Measurements from ENCODE around the gene CDH19.
"Not testable (repeated sequence)": the region's sequence is repeated elsewhere in the genome, so short reads cannot be mapped to it uniquely, and the experiment has no call there.

CDH19 gene

DNA sequence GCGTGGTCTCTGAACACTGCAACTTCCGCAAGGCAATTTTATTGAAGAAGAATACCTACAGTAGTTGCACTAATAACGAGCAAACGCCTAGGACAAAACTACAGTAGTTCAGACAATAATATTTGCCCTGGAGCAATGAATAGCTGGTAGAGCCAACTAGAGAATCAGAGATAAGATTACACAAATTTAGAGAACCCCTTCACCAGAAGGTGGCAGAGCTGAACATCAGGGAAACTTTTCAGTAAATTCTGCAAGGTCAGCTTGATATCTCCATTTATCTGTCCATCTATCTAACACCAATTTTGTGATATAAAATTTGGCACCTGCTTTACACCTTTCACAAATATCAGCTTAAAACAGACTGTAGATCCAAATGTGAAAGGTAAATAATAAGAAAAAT is 43.8 kb downstream of the CDH19 start:
- peak; percentile 48 for DNase-seq

GRCh38 chr18:66558773-66559172 is 45.1 kb downstream of the CDH19 start:
- no peak for DNase-seq

- DNase-seq: no peak
Observed at GRCh38 chr18:66557091-66557490, 46.8 kb downstream of the CDH19 start.

GRCh38 chr18:66555585-66555984 is 48.3 kb downstream of the CDH19 start:
- DNase-seq: no peak

GRCh38 chr18:66553824-66554223 is 50.1 kb downstream of the CDH19 start:
- DNase-seq: no peak

- no peak for DNase-seq
Observed at GRCh38 chr18:66550366-66550765, 53.5 kb downstream of the CDH19 start.

- no peak for DNase-seq
Observed at GRCh38 chr18:66548747-66549146, 55.1 kb downstream of the CDH19 start.

DNA sequence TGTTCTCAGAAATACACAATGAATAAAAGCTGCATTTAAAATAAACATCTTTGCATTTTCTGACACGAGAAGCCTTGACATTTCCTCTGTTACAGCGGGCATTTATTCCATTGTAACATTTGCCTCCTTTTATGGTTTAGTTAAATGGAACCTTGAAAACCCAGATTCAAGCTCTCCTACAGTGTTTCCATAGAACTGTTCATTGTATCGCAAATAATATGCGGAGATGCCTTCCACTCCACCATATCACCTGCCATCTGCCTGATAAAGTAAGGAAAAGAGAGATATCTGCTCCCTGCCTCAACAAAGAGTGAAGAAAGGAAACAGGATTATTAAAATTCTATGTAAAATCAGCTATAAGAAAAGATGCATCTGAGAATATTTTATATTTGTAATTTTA is 69.8 kb downstream of the CDH19 start:
- no peak for DNase-seq

- DNase-seq: no peak
Observed at GRCh38 chr18:66533693-66534092, 70.2 kb downstream of the CDH19 start.

- DNase-seq: no peak
Observed at GRCh38 chr18:66523219-66523991, 80.5 kb downstream of the CDH19 start.

GRCh38 chr18:66513996-66514395 is 89.9 kb downstream of the CDH19 start:
- no peak for DNase-seq

DNA sequence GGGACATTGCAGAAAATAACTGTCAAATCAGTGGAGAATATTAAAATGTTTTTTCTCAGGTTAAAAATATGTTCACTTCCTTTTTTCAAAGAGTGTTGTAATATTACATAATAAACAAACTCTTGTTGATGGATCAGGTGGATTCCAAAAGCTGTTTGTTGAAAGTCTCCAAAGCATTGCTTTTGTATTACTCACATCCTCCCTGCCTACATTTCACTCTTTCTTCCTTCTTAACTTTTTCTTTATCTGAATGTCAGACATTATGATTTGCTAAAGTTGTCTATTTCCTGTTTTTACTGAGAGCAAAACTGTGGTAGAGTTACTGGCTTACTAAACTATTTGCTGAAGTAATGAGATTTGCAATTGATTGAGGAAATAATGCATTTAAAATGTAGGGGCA is 92.1 kb downstream of the CDH19 start:
- DNase-seq: peak; percentile 6

DNA sequence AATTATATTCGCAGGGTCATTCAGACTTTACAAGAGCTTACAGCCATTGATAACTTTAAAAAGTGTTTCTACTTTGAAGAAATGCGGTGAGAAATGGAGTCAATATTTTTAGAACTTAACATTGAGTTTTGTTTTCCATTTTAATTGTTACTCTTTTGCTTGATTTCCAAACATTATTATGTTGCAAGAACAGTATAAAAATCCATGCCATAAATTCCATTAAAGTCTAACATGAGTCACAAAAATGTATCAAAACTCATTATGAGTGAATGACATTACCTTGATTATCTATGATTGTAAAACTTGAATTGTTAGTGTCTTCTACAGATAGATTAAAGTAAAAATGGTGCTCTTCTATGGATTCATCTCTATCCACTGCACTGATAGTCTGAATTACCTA is 92.6 kb downstream of the CDH19 start:
- no peak for DNase-seq

DNA sequence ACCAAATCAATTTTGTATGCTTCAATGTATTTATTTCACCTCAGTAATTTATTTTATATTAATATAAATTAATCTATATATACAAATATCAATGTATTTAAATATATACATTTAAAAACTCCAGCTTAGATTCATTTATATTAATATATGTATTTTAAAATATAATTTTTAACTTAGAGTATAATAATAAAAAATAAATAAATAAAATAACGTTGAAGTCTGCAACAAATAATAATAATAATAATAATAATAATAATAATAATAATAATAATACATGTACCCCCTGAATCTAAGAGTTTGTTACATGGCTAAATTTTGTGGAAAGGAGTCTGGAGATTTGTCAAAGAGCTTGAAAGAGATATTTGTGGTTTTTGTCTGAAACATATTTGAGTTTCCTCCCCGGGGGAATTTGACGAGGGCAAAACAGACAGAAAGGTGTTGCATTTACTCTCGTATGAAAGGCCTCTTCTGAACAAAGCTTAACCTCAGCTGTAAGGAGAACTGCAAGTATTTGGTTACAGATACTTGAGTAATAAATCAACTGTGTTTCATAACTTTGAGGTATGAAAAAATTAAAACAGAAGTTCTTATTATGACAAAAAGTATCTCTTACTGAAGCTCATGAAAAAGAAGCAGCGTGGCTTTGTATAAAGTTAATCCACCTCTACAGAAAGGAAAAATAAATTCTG is 93.4 kb downstream of the CDH19 start:
- no peak for DNase-seq

- no peak for DNase-seq
Observed at GRCh38 chr18:66508937-66509336, 95.0 kb downstream of the CDH19 start.

GRCh38 chr18:66506178-66506577 is 97.7 kb downstream of the CDH19 start:
- no peak for DNase-seq

DNA sequence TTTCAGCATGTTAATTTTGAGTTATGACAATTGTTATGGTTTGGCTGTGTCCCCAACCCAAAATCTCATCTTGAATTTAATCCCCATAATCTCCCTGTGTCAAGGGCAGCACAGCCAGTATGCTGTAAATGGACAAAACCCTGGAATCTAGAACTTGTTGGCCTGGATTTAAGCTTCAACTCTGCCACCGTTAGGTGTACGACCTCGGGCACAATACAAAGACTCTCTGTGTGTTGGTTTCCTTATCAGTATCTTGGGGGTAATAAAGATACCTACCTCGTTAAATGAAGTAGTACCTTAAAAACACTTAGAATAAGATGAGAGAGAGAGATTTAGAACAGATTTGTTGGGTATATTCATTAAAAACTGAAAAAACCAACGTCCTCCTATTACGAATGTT is 106.5 kb downstream of the CDH19 start:
- no peak for DNase-seq

GRCh38 chr18:66495844-66496243 is 108.0 kb downstream of the CDH19 start:
- peak; percentile 14 for DNase-seq

GRCh38 chr18:66473882-66474281 is 130.0 kb downstream of the CDH19 start:
- no peak for DNase-seq

DNA sequence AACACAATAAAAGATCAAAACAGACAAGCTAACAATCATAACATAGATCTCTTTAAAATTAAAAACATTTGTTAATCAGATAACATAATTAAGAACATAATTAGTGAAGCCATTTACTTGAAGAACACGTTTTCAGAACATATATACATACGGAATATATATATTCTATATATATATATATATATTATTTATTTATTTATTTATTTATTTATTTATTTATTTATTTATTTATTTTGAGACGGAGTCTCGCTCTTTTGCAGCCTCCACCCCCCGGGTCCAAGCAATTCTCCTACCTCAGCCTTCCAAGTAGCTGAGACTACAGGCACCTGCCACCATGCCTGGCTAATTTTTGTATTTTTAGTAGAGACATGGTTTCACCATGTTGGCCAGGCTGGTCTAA is 137.7 kb downstream of the CDH19 start:
- not testable (repeated sequence) for DNase-seq

- no peak for DNase-seq
Observed at GRCh38 chr18:66461344-66461743, 142.5 kb downstream of the CDH19 start.

DNA sequence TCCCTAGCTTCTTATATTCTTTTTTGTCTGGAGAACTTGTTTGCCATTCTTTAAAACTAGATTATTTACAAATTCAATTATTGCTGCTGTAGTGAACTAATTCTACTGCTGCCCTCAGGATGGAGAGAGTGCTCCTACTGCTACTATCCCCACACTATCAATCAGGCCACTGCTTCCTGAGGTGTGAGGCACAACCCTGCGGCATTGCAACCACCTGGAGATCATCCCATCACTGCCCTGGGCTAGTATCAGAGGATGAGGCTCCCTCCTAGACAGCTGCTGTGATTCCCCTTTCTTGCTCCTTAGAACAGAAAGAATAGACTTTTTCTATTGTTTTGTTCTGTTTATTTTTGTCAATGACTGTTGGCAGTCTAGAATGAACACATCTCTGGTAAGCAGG is 146.6 kb downstream of the CDH19 start:
- no peak for DNase-seq
